Activated T-helper 2 cell treated with anti-CD3 and anti-CD28 coated beads, Interferon-gamma antibody, Interleukin-2, Interleukin-4, amounts not matched to agents 10 μg/mL and 5 μg/mL and 100 μg/mL, durations not matched to agents 14 hours and 24 hours and 36 hours (primary cell): ENCODE measurements around the gene DMRT1. TPM values are rescaled to one million over a fixed set of nuclear protein-coding genes. Genes with fewer than 3 reads are reported as not detected.

ENCODE experiments used
- DNase-seq: peaks from one replicate; pipeline ENCODE4 v3.0.0; 2021; ENCODE audit warnings: low spot score
- H3K27ac Mint-ChIP-seq: one replicate; pipeline ENCODE4 v1.8.0; 2021; ENCODE audit warnings: mixed read lengths
- H3K27me3 Mint-ChIP-seq: one replicate; pipeline ENCODE4 v1.8.0; 2021; ENCODE audit warnings: low read depth, mixed read lengths
- H3K36me3 Mint-ChIP-seq: one replicate; pipeline ENCODE4 v1.8.0; 2021; ENCODE audit warnings: low read depth, mixed read lengths
- H3K4me1 Mint-ChIP-seq: one replicate; pipeline ENCODE4 v1.8.0; 2021; ENCODE audit warnings: low read depth, mixed read lengths
- H3K4me3 Mint-ChIP-seq: one replicate; pipeline ENCODE4 v1.8.0; 2021; ENCODE audit warnings: low read depth, mild to moderate bottlenecking, moderate library complexity, mixed read lengths
- H3K9me3 Mint-ChIP-seq: one replicate; pipeline ENCODE4 v1.8.0; 2021; ENCODE audit warnings: mixed read lengths
- intact Hi-C: fragments of 100-400 bp; cut with micrococcal nuclease; formaldehyde crosslinking; loops from one replicate; pipeline ENCODE4 v1.15.1; 2023
- total RNA-seq: library from RNA; stranded (reverse); gene quantifications from 2 replicates; pipeline ENCODE4 v1.2.3, GENCODE V29; 2022

DMRT1 gene
- total RNA-seq, 1 donor from 2014 or later = not detected

- peaks cover 17% of the 10 kb centered on the region for H3K27me3 Mint-ChIP-seq
- H3K4me1 Mint-ChIP-seq = peaks cover 12% of the 10 kb centered on the region
Observed at GRCh38 chr9:876425-876824, 34.9 kb downstream of the DMRT1 start.

GRCh38 chr9:878239-878638 lies 36.7 kb downstream of the DMRT1 start:
- Mint-ChIP-seq H3K9me3 (no peaks in the 10 kb centered on the region), H3K27ac (no peak overlapping the region), H3K36me3 (no peaks in the 10 kb centered on the region), H3K4me3 (no peak overlapping the region), H3K27me3 (peaks cover 17% of the 10 kb centered on the region), H3K4me1 (peaks cover 18% of the 10 kb centered on the region)
- intact Hi-C loops = no loop called here
- DNase-seq = no peak

More at GRCh38 chr9:876425-876824, 34.9 kb downstream of the DMRT1 start:
- H3K27ac Mint-ChIP-seq = no peak overlapping the region
- H3K36me3 Mint-ChIP-seq = no peaks in the 10 kb centered on the region
- no peak overlapping the region for H3K4me3 Mint-ChIP-seq
- no peak for DNase-seq
- no peaks in the 10 kb centered on the region for H3K9me3 Mint-ChIP-seq
- intact Hi-C loops = no loop called here

GRCh38 chr9:880725-881124 lies 39.2 kb downstream of the DMRT1 start:
- intact Hi-C loops = no loop called here
- H3K9me3 Mint-ChIP-seq = no peaks in the 10 kb centered on the region
- H3K27ac Mint-ChIP-seq = no peak overlapping the region
- no peak overlapping the region for H3K4me3 Mint-ChIP-seq
- peak; percentile 18 for DNase-seq
- H3K4me1 Mint-ChIP-seq = peaks cover 18% of the 10 kb centered on the region
- no peaks in the 10 kb centered on the region for H3K36me3 Mint-ChIP-seq
- H3K27me3 Mint-ChIP-seq = peaks cover 19% of the 10 kb centered on the region

- Mint-ChIP-seq H3K36me3 (no peaks in the 10 kb centered on the region), H3K4me1 (peaks cover 18% of the 10 kb centered on the region), H3K27ac (no peak overlapping the region), H3K4me3 (no peak overlapping the region), H3K27me3 (peaks cover 17% of the 10 kb centered on the region), H3K9me3 (no peaks in the 10 kb centered on the region)
- intact Hi-C loops = no loop called here
- no peak for DNase-seq
Observed at GRCh38 chr9:882416-882924, 41.0 kb downstream of the DMRT1 start.

GRCh38 chr9:883011-883410 lies 41.5 kb downstream of the DMRT1 start:
- peaks cover 14% of the 10 kb centered on the region for H3K27me3 Mint-ChIP-seq
- H3K4me1 Mint-ChIP-seq = peaks cover 18% of the 10 kb centered on the region
- no peak overlapping the region for H3K27ac Mint-ChIP-seq

GRCh38 chr9:886886-887285 lies 45.4 kb downstream of the DMRT1 start:
- intact Hi-C loops = no loop called here
- Mint-ChIP-seq H3K27me3 (peaks cover 7% of the 10 kb centered on the region), H3K9me3 (no peaks in the 10 kb centered on the region), H3K4me3 (no peak overlapping the region), H3K4me1 (peaks cover 4% of the 10 kb centered on the region), H3K27ac (no peak overlapping the region), H3K36me3 (no peaks in the 10 kb centered on the region)
- no peak for DNase-seq

More at GRCh38 chr9:883011-883410, 41.5 kb downstream of the DMRT1 start:
- Mint-ChIP-seq H3K36me3 (no peaks in the 10 kb centered on the region), H3K9me3 (no peaks in the 10 kb centered on the region), H3K4me3 (no peak overlapping the region)
- DNase-seq = no peak
- intact Hi-C loops = no loop called here

- H3K9me3 Mint-ChIP-seq = no peaks in the 10 kb centered on the region
- no peak for DNase-seq
- H3K36me3 Mint-ChIP-seq = no peaks in the 10 kb centered on the region
- intact Hi-C loops = loop anchor here (10.0 kb wide), 1 partner anchor 63 kb away; no protein-coding TSS in a partner anchor
- H3K27me3 Mint-ChIP-seq = peaks cover 12% of the 10 kb centered on the region
- H3K4me1 Mint-ChIP-seq = peaks cover 4% of the 10 kb centered on the region
- no peak overlapping the region for H3K4me3 Mint-ChIP-seq
- no peak overlapping the region for H3K27ac Mint-ChIP-seq
Observed at GRCh38 chr9:892123-892522, 50.6 kb downstream of the DMRT1 start.

- no peak overlapping the region for H3K27ac Mint-ChIP-seq
- intact Hi-C loops = loop anchor here (10.0 kb wide), 1 partner anchor 62 kb away; no protein-coding TSS in a partner anchor
- no peak for DNase-seq
- H3K9me3 Mint-ChIP-seq = no peaks in the 10 kb centered on the region
- peaks cover 4% of the 10 kb centered on the region for H3K4me1 Mint-ChIP-seq
- peaks cover 13% of the 10 kb centered on the region for H3K27me3 Mint-ChIP-seq
- H3K36me3 Mint-ChIP-seq = no peaks in the 10 kb centered on the region
- H3K4me3 Mint-ChIP-seq = no peak overlapping the region
Observed at GRCh38 chr9:893115-893514, 51.6 kb downstream of the DMRT1 start.

GRCh38 chr9:893843-894420 lies 52.4 kb downstream of the DMRT1 start:
- intact Hi-C loops = loop anchor here (1.0 to 10.0 kb wide), 2 partner anchors 61 to 115 kb away; no protein-coding TSS in a partner anchor
- H3K36me3 Mint-ChIP-seq = no peaks in the 10 kb centered on the region
- no peaks in the 10 kb centered on the region for H3K9me3 Mint-ChIP-seq
- peaks cover 19% of the 10 kb centered on the region for H3K27me3 Mint-ChIP-seq
- DNase-seq = peak; percentile 45
- H3K4me3 Mint-ChIP-seq = no peak overlapping the region
- H3K27ac Mint-ChIP-seq = no peak overlapping the region
- H3K4me1 Mint-ChIP-seq = peaks cover 4% of the 10 kb centered on the region

GRCh38 chr9:899440-900184 lies 58.1 kb downstream of the DMRT1 start:
- Mint-ChIP-seq H3K4me3 (no peak overlapping the region), H3K4me1 (peaks cover 3% of the 10 kb centered on the region), H3K27me3 (peaks cover 24% of the 10 kb centered on the region), H3K36me3 (no peaks in the 10 kb centered on the region), H3K27ac (no peak overlapping the region), H3K9me3 (no peaks in the 10 kb centered on the region)
- no peak for DNase-seq
- intact Hi-C loops = loop anchor here (10.0 kb wide), 1 partner anchor 55 kb away; no protein-coding TSS in a partner anchor

- Mint-ChIP-seq H3K4me3 (no peak overlapping the region), H3K36me3 (no peaks in the 10 kb centered on the region), H3K9me3 (no peaks in the 10 kb centered on the region), H3K4me1 (peaks cover 3% of the 10 kb centered on the region), H3K27ac (no peak overlapping the region), H3K27me3 (peaks cover 45% of the 10 kb centered on the region)
- DNase-seq = no peak
- intact Hi-C loops = no loop called here
Observed at GRCh38 chr9:903886-904285, 62.4 kb downstream of the DMRT1 start.

- intact Hi-C loops = no loop called here
- Mint-ChIP-seq H3K4me1 (no peaks in the 10 kb centered on the region), H3K9me3 (no peaks in the 10 kb centered on the region), H3K36me3 (no peaks in the 10 kb centered on the region), H3K27me3 (peaks cover 47% of the 10 kb centered on the region), H3K27ac (no peak overlapping the region), H3K4me3 (no peak overlapping the region)
- no peak for DNase-seq
Observed at GRCh38 chr9:905906-906305, 64.4 kb downstream of the DMRT1 start.

- H3K9me3 Mint-ChIP-seq = no peaks in the 10 kb centered on the region
- no peaks in the 10 kb centered on the region for H3K36me3 Mint-ChIP-seq
- H3K27me3 Mint-ChIP-seq = peaks cover 44% of the 10 kb centered on the region
- H3K4me3 Mint-ChIP-seq = no peak overlapping the region
- no peaks in the 10 kb centered on the region for H3K4me1 Mint-ChIP-seq
- no peak overlapping the region for H3K27ac Mint-ChIP-seq
- DNase-seq = no peak
- intact Hi-C loops = no loop called here
Observed at GRCh38 chr9:908536-909205, 67.2 kb downstream of the DMRT1 start.
